ENCODE results near the gene SLC22A31. TPM values are rescaled to one million over a fixed set of nuclear protein-coding genes. Genes with fewer than 3 reads are reported as not detected.

SLC22A31 gene
- polyA plus RNA-seq, 4 donors = 0.17 to 0.57 (median 0.50) TPM

DNA sequence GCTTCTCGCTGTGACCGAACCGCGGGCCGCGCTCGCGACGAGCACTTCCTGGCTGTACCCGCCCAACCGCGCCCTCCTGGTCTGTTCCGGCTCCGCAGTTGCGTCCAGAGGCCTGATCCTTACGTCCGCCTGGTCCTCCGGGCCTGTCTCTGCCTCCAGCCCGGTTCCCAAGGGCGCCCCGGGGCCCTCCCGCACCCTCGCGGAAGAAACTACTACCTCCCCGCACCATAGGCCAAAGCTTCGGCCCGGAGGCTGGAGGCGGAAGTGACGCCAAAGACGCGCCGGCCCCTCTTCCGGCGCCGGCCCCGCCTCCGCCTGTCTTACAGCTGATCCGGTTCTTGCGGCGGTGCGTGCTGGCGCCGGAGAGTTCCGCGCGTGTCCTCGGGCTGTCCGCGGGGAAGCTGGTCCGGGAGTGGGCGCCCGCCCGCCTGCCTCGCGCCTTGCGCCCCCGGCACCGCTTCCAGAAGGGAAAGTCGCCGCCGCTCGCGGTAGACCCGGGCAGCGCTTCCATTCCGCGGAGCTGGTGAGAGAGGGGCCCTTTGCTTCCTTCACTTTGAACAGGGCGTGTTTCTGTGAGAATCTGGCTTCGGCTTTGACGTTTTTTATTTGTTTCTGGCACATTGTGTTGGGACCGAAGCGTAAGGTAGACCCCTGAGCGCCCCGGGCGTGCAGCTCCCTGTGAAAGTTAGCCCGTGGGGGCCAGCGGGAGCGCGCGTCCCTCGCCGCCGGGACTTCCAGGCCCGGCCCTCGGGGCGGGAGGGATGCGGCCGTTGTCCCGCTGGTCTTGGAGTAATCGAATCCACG lies 17.3 kb upstream of the SLC22A31 start, which contains the start of gene ZNF778:
ZNF778 (plus strand) TSS at position 316 of the 804 bp plus-strand sequence. CDS start 3,425 bp downstream, outside the sequence.
- peak; percentile 66 to 73 (median 68) for DNase-seq (ENCODE audit: low read depth in 4 of 4, low spot score in 3 of 4)

DNA sequence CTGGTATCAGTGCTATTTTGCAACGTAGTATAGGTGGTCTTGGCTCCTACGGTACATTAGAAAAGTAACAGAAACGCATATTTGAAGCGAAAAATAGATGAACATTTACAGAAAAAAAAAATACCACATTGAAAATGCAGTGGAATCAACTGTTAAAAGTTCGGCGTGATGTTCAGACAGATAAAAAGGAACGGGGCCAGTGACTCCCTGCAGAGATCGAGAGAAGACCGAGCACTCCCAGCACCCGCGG lies 16.7 kb upstream of the SLC22A31 start:
- no peak for DNase-seq (ENCODE audit: low read depth in 4 of 4, low spot score in 3 of 4)

DNA sequence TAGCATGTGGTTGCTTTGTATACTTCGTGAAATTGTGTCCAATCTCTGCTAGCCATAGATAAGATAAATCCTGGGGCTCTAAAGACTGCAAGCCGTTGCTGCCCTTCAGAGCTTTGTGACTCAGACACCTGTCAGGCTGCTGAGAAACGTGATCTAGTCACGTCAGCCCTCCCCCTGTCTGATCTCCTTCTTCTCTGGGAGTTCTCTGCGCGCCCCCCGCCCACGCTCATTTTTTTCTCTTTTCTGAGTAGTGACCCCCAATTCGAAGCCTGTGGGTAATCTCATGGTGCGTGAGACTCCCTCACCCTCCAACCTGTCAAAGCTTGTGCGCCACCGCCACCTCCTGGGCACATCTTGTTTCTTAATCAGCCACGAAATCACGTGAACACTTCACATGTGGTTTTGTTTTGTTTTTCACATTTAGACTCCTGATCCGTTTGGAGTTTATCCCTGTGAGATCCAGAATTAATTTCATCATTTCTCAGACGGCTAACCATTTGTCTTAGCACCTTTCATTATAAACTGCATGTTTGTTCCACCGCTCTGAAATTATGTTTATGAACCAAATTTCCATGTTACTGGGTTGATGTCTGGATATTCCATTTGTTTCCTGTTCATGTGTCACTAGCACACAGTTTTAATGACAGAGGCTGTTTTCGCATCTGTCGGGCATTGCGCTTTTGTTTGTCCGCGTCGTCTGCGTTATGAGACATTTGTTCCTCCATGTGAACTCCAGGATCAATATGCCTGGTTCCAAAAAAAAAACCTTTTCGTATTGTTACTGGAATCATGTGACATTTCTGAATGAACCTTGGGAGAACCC lies 16.2 kb upstream of the SLC22A31 start:
- peak; percentile 59 to 78 (median 63) for DNase-seq (ENCODE audit: low read depth in 4 of 4, low spot score in 3 of 4)

DNA sequence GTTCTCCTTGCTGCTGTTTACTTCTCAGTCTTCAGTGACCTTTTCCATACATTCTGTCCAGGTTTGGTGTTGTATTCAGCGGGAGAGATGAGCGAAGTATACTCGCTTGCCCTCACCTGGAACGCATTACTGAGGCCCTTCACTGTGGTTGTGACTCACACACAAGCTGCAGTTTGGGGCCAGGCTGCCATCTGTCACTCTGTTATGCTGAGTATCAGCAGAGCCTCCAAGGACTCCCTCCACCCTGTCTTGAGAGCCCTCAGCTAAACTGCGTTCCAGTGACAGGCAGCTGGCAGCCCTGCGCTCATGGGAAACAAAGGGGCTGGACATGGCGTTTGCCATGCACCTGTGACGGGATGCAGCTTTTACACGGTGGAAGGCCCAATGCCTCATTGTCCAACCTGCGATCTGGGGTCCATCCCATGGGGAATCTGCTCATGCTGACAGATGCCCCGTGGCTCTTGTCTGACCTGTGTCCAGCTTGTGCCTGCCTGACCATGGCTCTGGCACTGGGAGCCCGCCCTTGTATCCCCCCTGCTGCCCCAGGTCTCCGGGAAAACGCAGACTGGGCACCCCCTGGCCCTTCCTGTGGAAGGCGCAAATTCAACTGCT lies 10.7 kb upstream of the SLC22A31 start:
- no peak for DNase-seq (ENCODE audit: low read depth in 4 of 4, low spot score in 3 of 4)

DNA sequence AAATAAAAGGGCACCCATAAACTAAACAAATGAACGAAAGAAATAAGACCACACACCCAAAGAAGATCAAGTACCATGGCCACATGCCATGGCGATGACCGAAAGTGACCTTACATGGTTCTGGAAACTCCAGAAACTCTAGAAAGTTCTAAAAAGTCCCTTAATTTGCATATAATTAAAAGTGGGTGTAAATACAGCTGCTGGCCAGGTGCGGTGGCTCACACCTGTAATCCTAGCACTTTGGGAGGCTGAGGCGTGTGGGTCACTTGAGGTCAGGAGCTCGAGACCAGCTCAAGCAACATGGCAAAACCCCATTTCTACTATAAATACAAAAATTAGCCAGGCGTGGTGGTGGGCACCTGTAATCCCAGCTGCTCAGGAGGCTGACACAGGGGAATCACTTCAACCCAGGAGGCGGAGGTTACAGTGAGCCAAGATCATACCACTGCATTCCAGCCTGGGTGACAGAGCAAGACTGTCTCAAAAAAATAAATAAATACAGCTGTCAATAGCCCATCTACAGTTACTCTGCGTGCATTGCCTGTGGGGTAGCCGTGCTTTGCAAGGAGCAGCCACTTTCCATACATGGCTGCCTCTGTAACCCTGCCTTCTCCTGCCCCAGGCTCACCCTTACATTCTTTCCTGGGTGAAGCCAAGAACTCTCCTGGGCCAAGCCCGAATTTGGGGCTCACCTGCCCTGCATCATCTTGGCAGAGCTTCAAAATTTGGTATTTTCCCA lies 10.0 kb upstream of the SLC22A31 start:
- no peak for DNase-seq (ENCODE audit: low read depth in 4 of 4, low spot score in 3 of 4)

DNA sequence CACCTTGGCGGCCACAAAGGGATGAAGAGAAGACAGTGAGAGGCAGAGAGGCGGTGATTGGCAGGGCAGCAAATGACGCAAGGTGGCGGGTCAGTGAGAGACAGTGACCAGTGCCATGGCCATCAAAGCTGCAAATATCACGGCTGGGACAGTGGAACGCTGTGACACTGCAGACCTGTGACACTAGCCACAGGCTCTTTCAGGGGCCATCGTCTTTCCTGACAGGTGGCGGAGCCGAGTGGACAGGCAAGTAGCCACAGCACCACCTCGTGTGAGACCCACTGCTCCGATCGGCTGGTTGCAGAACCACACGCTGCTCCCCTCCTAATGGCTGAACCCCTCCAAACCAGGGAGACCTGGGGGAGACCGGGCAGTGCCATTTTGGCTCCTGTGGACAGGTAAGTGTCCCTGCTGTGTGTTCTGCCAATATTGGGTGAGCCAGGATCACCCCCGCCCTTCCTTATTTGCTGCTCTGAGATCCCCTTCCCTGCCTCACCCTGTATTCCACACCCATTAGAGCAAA lies 9.2 kb upstream of the SLC22A31 start:
- no peak for DNase-seq (ENCODE audit: low read depth in 4 of 4, low spot score in 3 of 4)

DNA sequence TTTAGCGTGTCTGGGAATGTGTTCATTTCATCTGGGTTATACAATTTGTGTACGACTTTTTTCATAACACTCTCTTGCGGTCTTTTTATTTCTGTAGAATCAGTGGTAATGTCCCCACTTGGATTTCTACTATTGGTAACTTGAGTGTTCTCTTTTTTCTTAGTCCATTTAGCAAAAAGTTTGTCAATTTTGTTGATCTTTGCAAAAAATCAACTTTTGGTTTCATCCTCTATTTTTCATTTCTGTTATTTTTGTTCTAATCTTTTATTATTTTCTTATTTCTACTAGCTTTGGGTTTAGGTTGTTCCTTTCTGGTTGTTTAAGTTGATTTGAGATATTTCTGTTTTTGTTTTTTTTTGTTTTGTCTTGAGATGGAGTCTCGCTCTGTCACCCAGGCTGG lies 7.7 kb upstream of the SLC22A31 start:
- no peak for DNase-seq (ENCODE audit: low read depth in 4 of 4, low spot score in 3 of 4)

DNA sequence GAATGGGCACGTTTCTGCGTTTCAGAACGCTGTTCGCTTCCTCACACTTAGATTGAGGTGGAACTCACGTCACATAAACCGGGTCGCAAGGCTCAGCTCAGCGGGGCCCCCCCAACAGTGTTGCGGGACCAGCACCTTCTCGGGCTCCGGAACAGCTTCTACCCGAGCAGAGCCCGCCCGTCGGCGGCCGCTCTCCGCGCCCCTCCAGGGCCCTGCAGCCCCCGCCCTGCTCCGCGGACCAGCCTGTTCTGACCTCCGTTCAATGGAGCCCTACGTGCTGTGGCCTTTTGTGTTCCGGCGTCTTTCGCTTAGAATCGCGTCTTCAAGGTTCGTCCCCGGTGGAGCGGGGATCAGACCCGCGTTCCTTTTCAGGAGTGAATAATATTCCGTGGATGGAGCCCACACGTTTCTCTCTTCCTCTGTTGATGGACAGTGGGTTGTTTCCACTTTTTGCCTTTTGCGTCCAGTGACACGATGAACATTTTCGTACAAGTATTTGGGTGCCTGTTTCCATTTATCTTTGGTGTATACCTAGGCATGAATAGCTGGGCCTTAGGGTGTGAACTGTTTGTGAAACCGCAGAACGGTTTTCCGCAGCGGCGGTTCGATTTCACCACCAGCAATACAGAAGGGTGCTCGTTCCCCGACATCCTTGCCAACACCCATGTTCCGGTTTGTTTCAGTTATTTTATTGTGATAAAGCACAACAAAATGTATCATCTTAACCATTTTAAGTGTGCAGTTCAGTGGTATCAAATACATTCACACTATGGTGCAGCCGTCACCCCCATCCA lies 2.3 kb upstream of the SLC22A31 start:
- DNase-seq (ENCODE audit: low read depth in 4 of 4, low spot score in 3 of 4) = no peak

DNA sequence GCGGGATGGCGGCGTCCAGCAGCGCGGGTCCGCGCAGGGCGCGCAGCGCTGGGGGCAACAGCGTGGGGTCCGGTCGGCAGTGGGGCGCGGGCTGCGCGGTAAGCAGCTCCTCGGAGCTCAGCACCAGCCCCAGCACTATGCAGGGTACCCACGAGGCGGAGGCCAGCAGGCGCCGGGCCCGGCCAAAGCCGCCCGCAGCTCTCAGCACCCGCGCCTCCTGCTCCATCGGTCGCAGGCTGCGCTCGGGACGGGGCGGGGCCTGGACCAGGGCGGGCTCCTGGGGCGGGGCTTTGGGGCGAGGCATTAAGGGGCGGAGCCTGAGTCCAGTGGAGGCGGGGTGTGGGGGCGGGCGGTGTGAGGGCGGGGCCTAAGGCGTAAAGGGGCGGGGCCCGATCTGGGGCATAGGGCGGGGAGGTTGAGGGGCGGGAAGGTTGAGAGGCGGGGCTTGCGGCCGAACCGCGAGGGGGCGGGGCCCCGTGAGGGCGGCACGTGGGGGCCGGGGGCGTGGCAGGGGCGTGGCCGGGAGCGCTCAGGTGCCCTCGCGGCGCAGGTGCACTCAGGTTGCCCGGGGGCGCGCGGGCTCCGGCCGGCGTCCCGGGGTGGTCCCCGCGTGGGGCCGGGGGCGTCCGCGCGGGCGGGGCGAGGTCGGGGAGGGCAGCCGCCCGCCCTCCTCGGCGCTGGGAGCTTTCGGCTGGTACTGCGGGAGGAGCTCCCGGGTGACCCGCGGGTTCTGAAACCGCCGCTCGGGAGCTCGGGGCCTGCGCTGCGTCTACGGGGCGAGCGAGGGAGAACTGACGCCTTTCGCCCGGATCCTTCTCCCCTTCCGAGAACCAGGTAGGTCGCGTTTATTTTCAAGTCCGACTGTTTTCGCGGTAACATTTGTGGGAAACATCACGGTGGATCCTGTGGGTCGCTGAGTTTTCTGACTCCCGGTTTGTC lies 1.4 kb upstream of the SLC22A31 start:
- peak in 2 of 4 donors; percentile 39 to 51 for DNase-seq (ENCODE audit: low read depth in 4 of 4, low spot score in 3 of 4)

DNA sequence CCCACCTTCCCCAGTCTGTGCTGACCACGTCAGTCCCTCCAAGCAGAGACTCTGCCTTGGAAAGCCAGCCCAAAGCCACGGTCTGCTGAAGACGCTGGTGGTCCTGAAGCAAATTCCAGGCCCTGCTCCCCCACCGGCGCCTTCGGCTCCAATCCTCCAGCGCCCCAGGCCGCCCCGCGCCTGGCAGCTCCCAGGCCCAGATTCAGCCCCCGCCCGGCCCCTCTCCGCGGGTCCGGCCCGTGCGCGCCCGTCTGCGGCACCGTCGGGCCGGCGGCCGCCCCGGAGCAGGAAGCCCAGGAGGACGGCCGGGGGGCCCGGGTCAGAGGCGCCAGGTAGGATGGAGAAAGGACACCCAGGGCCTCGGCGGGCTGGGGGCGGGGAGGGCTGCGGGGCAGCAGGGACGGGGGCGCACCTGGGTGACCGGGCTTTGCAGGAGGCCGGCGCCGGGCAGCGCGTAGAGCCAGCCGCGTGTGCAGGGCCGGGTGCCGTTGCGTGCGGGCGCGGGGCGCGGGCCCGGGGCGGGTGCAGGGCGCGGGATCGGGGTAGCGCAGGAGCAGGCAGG lies 594 bp upstream of the SLC22A31 start:
- no peak for DNase-seq (ENCODE audit: low read depth in 4 of 4, low spot score in 3 of 4)

DNA sequence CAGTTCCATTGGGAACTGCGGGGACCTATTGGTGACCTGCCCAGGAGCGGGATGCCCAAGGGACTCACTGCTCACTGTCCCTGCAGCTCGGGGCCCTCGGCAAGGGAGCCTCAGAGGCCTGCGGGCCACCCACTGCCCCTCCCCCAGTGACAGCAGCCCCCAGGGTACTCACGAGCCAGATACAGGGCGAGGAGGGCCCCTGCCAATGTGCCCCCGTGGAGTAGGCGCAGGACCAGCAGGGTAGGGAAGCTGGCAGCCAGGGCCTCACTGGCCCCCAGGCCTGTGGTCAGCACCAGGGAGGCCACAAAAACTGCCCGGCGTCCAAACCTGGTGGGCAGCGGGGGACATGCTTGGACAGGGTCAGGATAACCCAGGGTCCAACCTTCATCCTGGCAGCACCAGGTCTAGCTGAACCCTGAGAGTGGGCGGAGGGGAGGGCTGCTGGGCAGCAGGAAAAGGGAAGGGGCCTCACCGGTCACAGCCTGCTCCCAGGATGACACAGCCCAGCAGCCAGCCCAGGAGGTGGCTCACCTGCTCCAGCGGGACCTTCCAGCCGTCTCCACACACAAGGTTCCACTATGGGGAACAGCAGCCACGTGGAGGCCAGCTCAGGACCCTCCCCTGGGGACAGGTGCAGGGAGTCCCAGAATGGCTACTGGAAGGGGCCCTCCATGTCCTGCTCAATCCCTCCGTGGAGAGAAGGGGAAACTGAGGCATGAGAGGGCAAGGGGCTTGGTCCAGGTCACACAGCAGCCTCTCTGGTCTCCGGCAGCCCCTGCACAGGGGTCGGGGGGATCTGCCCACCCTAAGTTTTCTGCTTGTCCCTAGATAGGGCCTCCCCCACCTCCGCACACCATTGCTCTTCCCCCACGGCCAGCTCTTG lies 855 bp downstream of the SLC22A31 start:
- DNase-seq (ENCODE audit: low read depth in 4 of 4, low spot score in 3 of 4) = no peak

DNA sequence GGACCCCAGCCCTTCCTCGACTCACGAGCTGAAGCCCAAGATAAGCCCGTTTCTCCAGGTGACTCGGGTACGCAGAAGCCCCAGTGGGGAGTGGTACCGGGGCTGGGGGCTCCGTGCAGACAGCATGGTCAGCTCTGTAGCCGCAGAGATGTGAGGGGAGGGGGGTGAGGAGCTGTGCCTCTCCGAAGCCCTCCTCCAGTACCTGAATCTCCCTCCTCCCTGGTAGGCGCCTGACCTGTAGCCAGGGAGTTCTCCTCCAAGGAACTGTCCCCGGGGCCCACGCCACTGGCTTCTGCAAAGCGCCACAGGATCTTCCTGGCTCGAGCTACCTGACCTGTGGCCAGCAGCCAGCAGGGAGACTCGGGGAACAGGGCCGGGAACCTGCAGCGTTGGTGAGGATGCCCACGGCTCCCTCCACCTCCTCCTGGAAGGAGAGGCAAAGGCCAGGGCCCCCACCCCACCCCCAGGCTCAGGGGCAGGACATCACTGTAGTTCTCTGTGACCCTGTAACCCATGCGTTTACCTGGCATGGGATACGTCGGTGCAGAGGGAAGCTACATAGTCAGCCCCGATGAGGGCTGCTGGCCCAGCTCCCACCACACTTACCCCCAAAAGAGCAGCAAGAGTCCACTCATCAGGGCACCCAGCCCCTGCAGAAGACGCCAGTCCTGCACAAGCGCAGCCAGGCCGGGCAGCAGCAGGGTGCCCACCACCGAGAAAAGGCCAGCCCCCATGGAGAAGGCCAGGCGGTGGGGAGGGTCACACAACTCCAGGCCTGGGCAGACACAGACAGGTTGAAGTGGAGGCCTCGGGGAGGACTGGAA lies 1.7 kb downstream of the SLC22A31 start:
- no peak for DNase-seq (ENCODE audit: low read depth in 4 of 4, low spot score in 3 of 4)

DNA sequence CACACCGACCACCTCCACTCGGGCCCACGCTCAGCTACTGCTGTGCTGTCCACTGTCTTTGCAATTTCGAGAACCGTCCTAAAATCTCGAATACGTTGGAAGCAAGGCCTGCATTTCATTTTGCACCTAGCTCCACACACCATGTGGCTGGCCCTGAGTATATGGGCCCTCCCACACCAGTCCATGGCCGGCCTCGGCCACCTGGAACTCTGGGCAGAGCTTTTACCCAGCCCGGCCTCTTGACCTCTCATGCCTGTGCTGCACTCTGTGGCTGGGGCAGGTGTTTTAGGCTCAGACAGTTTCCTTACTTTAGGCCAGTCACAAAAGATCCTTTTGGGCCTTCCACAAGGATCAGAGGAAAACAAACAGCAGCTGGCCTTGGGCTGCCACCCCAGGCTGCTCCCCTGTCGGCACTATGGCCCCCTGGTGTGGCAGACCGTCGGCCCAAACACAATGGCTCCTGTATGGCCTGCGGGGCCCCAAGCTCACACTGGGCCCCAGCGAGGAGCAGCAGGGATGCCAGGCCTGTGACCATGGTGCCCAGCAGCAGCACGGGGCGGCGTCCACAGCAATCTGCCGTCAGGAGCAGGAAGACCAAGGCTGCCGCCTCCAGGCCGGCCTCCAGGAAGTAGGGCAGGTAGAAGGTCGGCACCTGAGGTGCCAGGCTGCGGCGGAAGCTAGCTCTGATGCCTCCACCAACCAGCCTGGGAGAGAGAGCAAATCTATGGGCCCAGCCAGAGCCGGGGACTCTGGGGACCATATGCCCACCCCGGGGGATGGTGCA lies 2.5 kb downstream of the SLC22A31 start:
- DNase-seq (ENCODE audit: low read depth in 4 of 4, low spot score in 3 of 4) = no peak

DNA sequence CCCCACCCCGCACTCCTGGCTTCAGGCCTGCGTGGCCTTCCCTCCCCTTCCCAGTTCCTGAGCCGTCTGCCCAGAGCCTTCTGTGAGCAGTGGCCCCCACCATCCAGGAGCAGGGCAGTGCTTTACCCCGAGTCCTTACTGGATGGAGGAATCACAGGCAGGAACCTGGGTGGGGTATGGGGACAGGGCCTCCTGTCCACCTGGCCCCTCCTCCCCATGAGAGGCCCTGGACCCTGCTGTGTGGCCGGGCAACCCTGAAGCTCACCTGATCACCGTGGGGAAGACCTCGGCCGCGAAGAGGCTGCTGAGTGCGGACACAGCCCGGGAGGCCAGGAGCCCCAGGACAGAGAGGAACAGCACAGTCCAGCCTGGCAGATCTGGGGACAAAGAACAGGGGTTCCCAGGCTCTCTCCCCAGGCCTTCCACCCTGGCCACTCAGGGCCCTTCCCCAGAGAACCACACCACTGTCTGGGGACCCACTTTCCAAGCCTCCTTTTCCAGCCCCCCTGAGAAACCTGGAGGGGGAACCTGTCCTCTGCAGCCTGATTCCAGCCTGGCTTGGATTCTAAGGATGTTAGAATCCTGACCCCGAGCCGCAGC lies 3.2 kb downstream of the SLC22A31 start:
- DNase-seq (ENCODE audit: low read depth in 4 of 4, low spot score in 3 of 4) = no peak

DNA sequence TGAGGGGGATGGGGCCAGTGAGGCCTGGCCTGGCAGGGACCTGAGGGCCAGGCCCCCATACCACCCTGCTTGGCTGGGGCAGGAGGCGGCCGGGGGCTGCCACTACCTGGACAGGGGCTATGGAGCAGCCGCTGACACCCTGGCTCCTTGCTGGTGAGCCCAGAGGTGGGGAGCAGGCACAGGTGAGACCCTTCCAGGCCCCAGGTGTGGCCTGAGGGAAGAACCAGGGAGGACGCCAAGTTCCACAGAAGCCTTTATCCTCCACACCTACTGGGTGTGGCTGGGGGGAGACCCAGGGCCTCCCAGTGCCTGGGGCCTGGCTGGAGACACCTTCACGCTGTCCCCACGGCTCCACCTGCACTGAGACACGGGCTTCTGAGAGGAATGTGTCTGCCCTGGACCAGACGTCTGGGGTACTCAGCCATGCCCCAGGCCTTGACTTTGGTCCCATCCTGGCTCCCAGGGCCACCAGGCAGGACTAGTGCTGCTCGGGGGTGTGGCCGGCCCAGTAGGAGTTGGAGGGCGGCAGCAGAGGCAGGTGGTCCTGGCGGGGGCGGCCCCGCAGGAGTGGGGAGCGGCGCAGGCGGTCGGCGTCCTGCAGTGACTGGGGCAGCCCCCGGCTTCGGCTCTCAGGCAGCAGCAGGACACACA lies 4.7 kb downstream of the SLC22A31 start:
- no peak for DNase-seq (ENCODE audit: low read depth in 4 of 4, low spot score in 3 of 4)
